ENCODE data around the gene AP3S2. TPM values are rescaled to one million over a fixed set of nuclear protein-coding genes. Genes with fewer than 3 reads are reported as not detected.

Gene AP3S2
- total and polyA plus RNA-seq, 8 donors: 11.0 to 25.2 (median 17.7) TPM

- intact Hi-C loops (cut with DNase I): no loop called here
- no peak for FAIRE-seq
- Histone ChIP-seq H3K4me1 (peaks cover 15 to 25% (median 22%) of the 10 kb centered on the region in 3 donors), H3K4me3 (no peak overlapping the region), H3K9me3 (no peaks in the 10 kb centered on the region), H3K27me3 (no peaks in the 10 kb centered on the region), H3K27ac (no peak overlapping the region), H3K36me3 (no peaks in the 10 kb centered on the region)
- no peak for TF ChIP-seq CTCF (IDR thresholded peaks at IDR 0.05)
- ATAC-seq: no peak
- WGBS, 2 donors: 82 to 87% methylated on average over 7 of the region's 7 CpGs
- no peak for DNase-seq
These were observed 69.3 kb downstream of the AP3S2 start for GRCh38 chr15:89824607-89824867.

GRCh38 chr15:89823836-89824606 is 69.8 kb downstream of the AP3S2 start:
- intact Hi-C loops (cut with DNase I): no loop called here
- ATAC-seq (no peak), DNase-seq (no peak), FAIRE-seq (no peak)
- no peaks in the 10 kb centered on the region for H3K9me3 ChIP-seq
- H3K4me3 ChIP-seq: no peak overlapping the region
- 88 to 90% methylated on average over 16 of the region's 16 CpGs for WGBS, 2 donors
- no peak overlapping the region for H3K27ac ChIP-seq
- H3K36me3 ChIP-seq: no peaks in the 10 kb centered on the region
- H3K27me3 ChIP-seq: no peaks in the 10 kb centered on the region
- H3K4me1 ChIP-seq: peaks cover 15 to 25% (median 22%) of the 10 kb centered on the region in 3 donors
- no peak for TF ChIP-seq CTCF (IDR thresholded peaks at IDR 0.05)

- DNase-seq (no peak), FAIRE-seq (no peak), ATAC-seq (no peak)
- H3K27ac ChIP-seq: no peak overlapping the region
- 77 to 89% methylated on average over 7 of the region's 7 CpGs for WGBS, 2 donors
- no peaks in the 10 kb centered on the region for H3K27me3 ChIP-seq
- TF ChIP-seq CTCF (IDR thresholded peaks at IDR 0.05): no peak
- H3K36me3 ChIP-seq: no peaks in the 10 kb centered on the region
- H3K4me1 ChIP-seq: peaks cover 6 to 17% (median 16%) of the 10 kb centered on the region in 3 donors
- no peaks in the 10 kb centered on the region for H3K9me3 ChIP-seq
- H3K4me3 ChIP-seq: no peak overlapping the region
- intact Hi-C loops (cut with DNase I): no loop called here
These were observed 70.7 kb downstream of the AP3S2 start for GRCh38 chr15:89822951-89823711.

GRCh38 chr15:89822611-89822950 is 71.2 kb downstream of the AP3S2 start:
- peaks cover 2 to 12% (median 11%) of the 10 kb centered on the region in 3 donors for H3K4me1 ChIP-seq
- H3K27ac ChIP-seq: no peak overlapping the region
- WGBS, 2 donors: 88 to 90% methylated on average over 5 of the region's 5 CpGs
- no peak for TF ChIP-seq CTCF (IDR thresholded peaks at IDR 0.05)
- ATAC-seq (no peak), FAIRE-seq (no peak), DNase-seq (no peak)
- no peaks in the 10 kb centered on the region for H3K9me3 ChIP-seq
- H3K4me3 ChIP-seq: no peak overlapping the region
- intact Hi-C loops (cut with DNase I): no loop called here
- H3K27me3 ChIP-seq: no peaks in the 10 kb centered on the region
- H3K36me3 ChIP-seq: no peaks in the 10 kb centered on the region

GRCh38 chr15:89822026-89822425 is 71.8 kb downstream of the AP3S2 start:
- FAIRE-seq (no peak), ATAC-seq (no peak), DNase-seq (peak in 1 of 6 donors; percentile 30)
- H3K4me1 ChIP-seq: peaks cover 0 to 6% (median 6%) of the 10 kb centered on the region in 3 donors
- H3K4me3 ChIP-seq: no peak overlapping the region
- no peak for TF ChIP-seq CTCF (IDR thresholded peaks at IDR 0.05)
- WGBS, 2 donors: 77 to 84% methylated on average over 11 of the region's 11 CpGs
- no peaks in the 10 kb centered on the region for H3K9me3 ChIP-seq
- intact Hi-C loops (cut with DNase I): no loop called here
- no peaks in the 10 kb centered on the region for H3K36me3 ChIP-seq
- no peaks in the 10 kb centered on the region for H3K27me3 ChIP-seq
- no peak overlapping the region for H3K27ac ChIP-seq

Data from pancreas (tissue), 10 donors.